Naive thymus-derived CD4-positive, alpha-beta T cell (primary cell): ENCODE results near the gene SLC52A3. TPM values are rescaled to one million over a fixed set of nuclear protein-coding genes. Genes with fewer than 3 reads are reported as not detected.
"Not testable (repeated sequence)": the region's sequence is repeated elsewhere in the genome, so short reads cannot be mapped to it uniquely, and the experiment has no call there.

ENCODE experiments used
- ATAC-seq: fragments of 150-1000 bp; cut with Tn5 transposase; 2 replicates; pipeline ENCODE4 v1.10.0; 2021; ENCODE audit warnings: mild to moderate bottlenecking, moderate library complexity
- CTCF ChIA-PET: fragments of 350-600 bp; sonication (Branson Sonifier 250); formaldehyde crosslinking; loops from one replicate; lab custom pipeline; 2021; ENCODE audit warnings: antibody characterized with exemption; lab: Charles Lee
- POLR2A ChIA-PET: fragments of 350-600 bp; sonication (Branson Sonifier 250); formaldehyde crosslinking; loops from one replicate; lab custom pipeline; 2021; ENCODE audit warnings: antibody characterized with exemption, inconsistent platforms; lab: Charles Lee
- DNase-seq, 9 donors: peaks; one replicate each; pipeline versions ENCODE4 v3.0.0 to v3.0.0-alpha.2; 2020 to 2022; ENCODE audit warnings: mixed read lengths in 1 of 9
- H3K27ac ChIP-seq: one replicate; pipeline ENCODE4 v1.7.0; 2013; ENCODE audit warnings: mild to moderate bottlenecking, low read depth, low read length, moderate library complexity
- H3K27me3 ChIP-seq, 2 donors: one replicate each; pipeline ENCODE4 v1.7.0; 2013; ENCODE audit warnings: low read length in 2 of 2, mild to moderate bottlenecking in 2 of 2, moderate library complexity in 2 of 2; ENCODE audit not compliant: control insufficient read depth in 2 of 2, insufficient read depth in 2 of 2
- H3K36me3 ChIP-seq, 3 experiments: 1 replicate in 2 of 3; 2 replicates in 1 of 3; pipeline ENCODE4 v1.7.0; 2013; ENCODE audit warnings: low read length in 3 of 3, mild to moderate bottlenecking in 3 of 3, moderate library complexity in 1 of 3; ENCODE audit not compliant: insufficient read depth in 3 of 3, control insufficient read depth in 2 of 3
- H3K4me1 ChIP-seq, 2 donors: one replicate each; pipeline ENCODE4 v1.7.0; 2013; ENCODE audit warnings: low read length in 2 of 2, mild to moderate bottlenecking in 2 of 2, moderate library complexity in 1 of 2; ENCODE audit not compliant: control insufficient read depth in 2 of 2, insufficient read depth in 2 of 2
- H3K4me3 ChIP-seq: 2 replicates; pipeline ENCODE4 v1.7.0; 2013; ENCODE audit warnings: mild to moderate bottlenecking, low read length
- H3K9me3 ChIP-seq, 3 experiments: 1 replicate in 2 of 3; 2 replicates in 1 of 3; pipeline ENCODE4 v1.7.0; 2013; ENCODE audit warnings: low read length in 3 of 3; ENCODE audit not compliant: control insufficient read depth in 2 of 3
- H3K27ac Mint-ChIP-seq, 9 donors: one replicate each; pipeline ENCODE4 v1.8.0; 2020 to 2022; ENCODE audit warnings: mixed read lengths in 9 of 9, mild to moderate bottlenecking in 8 of 9, moderate library complexity in 5 of 9, inconsistent platforms in 2 of 9
- H3K27me3 Mint-ChIP-seq, 5 donors: one replicate each; pipeline ENCODE4 v1.8.0; 2021 to 2022; ENCODE audit warnings: mixed read lengths in 5 of 5, mild to moderate bottlenecking in 1 of 5
- H3K36me3 Mint-ChIP-seq, 5 donors: one replicate each; pipeline ENCODE4 v1.8.0; 2020 to 2022; ENCODE audit warnings: mixed read lengths in 5 of 5, mild to moderate bottlenecking in 3 of 5, inconsistent platforms in 1 of 5
- H3K4me1 Mint-ChIP-seq, 7 donors: one replicate each; pipeline ENCODE4 v1.8.0; 2020 to 2022; ENCODE audit warnings: mixed read lengths in 7 of 7, mild to moderate bottlenecking in 3 of 7, inconsistent platforms in 1 of 7
- H3K4me3 Mint-ChIP-seq, 10 donors: one replicate each; pipeline ENCODE4 v1.8.0; 2020 to 2022; ENCODE audit warnings: mild to moderate bottlenecking in 10 of 10, mixed read lengths in 10 of 10, moderate library complexity in 6 of 10, inconsistent platforms in 2 of 10
- H3K9me3 Mint-ChIP-seq, 11 donors: one replicate each; pipeline ENCODE4 v1.8.0; 2020 to 2022; ENCODE audit warnings: mixed read lengths in 11 of 11, mild to moderate bottlenecking in 4 of 11, inconsistent platforms in 1 of 11, moderate library complexity in 1 of 11
- intact Hi-C, 2 donors: fragments of 100-400 bp; cut with micrococcal nuclease; formaldehyde crosslinking; loops; one replicate each; pipeline ENCODE4 v1.15.1; 2023
- polyA plus RNA-seq, 2 donors: library from polyadenylated mRNA; unstranded; fragments of 300-500 nt; fragmentation: Illumina TruSeq; gene quantifications; one replicate each; pipeline ENCODE4 v1.2.3, GENCODE V29; 2021
- total RNA-seq, 6 experiments: library from RNA in 5 of 6; stranded (reverse) in 5 of 6; gene quantifications; 1 replicate in 5 of 6; 2 replicates in 1 of 6; pipeline ENCODE4 v1.2.3 and lab custom pipeline; 2021 to 2026

The SLC52A3 gene
- not detected for total RNA-seq
- polyA plus RNA-seq = not detected
- total RNA-seq (lab: John Stamatoyannopoulos, UW) = not detected

- Histone ChIP-seq H3K4me1 (no peaks in the 10 kb centered on the region), H3K27ac (no peak within 1 kb of the TSS), H3K27me3 (no peaks in the 10 kb centered on the region), H3K36me3 (no peaks in the 10 kb centered on the region), H3K9me3 (no peaks in the 10 kb centered on the region), H3K4me3 (no peak within 1 kb of the TSS)
- DNase-seq (no peak), ATAC-seq (no peak)
- peaks cover 0 to 2% (median 0%) of the 10 kb centered on the region in 11 donors for H3K9me3 Mint-ChIP-seq
- intact Hi-C loops = no loop called here
- H3K4me3 Mint-ChIP-seq = no peak within 1 kb of the TSS
- H3K36me3 Mint-ChIP-seq = no peaks in the 10 kb centered on the region
- ChIA-PET POLR2A (no interaction called here), CTCF (no interaction called here)
- H3K4me1 Mint-ChIP-seq = peaks cover 0 to 3% (median 0%) of the 10 kb centered on the region in 7 donors
- peaks cover 3 to 22% (median 10%) of the 10 kb centered on the region in 5 donors for H3K27me3 Mint-ChIP-seq
- H3K27ac Mint-ChIP-seq = no peak within 1 kb of the TSS
These were observed at the start of gene SLC52A3 for GRCh38 chr20:768426-768978. Gene SLC52A3, minus strand, starts transcription at chr20:768500. Its CDS starts 2,726 bp downstream, at chr20:765774.

DNA sequence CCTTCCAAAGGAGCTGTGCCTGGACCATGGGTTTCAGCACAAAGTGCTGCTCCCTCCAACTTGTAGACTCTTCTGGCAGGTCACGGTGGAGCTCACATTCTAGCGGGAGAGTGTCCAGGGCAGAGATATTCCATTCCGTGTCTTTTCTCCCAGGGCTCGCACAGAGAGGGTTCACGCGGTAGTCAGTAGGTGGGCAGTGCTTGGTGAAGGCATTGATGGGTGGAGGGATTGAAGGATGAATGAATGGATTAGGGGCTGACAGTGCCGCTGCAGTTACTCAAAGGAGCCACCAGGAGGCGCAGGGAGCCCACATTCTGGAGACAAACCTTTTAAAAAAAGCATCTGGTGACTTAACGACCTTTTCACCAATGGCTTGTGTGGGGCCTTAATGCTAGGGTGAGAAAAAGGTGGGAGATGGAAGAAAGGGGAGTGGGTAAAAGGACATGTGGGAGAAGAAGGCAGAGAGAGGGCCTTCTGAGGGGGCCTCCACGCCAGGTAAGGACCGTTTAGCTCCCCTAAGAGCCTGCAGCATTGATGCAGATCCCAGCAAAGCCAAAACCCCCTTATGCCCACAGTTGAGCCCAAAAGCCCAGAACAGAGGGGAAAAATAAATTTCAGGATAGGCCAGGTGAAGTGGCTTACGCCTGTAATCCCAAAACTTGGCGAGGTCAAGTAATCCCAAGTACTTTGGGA, 47.8 kb upstream of the SLC52A3 start:
- Mint-ChIP-seq H3K36me3 (no peaks in the 10 kb centered on the region), H3K27me3 (peaks cover 9 to 27% (median 14%) of the 10 kb centered on the region in 5 donors)
- POLR2A ChIA-PET = interaction anchor here (0.6 to 1.3 kb wide), 3 partner anchors 140 to 408 kb away, joined by 3 to 4 read pairs (median 4); no protein-coding TSS in a partner anchor

GRCh38 chr20:815226-815625, 46.9 kb upstream of the SLC52A3 start:
- Histone ChIP-seq H3K4me3 (no peak overlapping the region), H3K27ac (no peak overlapping the region), H3K27me3 (no peaks in the 10 kb centered on the region), H3K9me3 (no peaks in the 10 kb centered on the region), H3K4me1 (no peaks in the 10 kb centered on the region), H3K36me3 (no peaks in the 10 kb centered on the region)
- POLR2A ChIA-PET = interaction anchor here (0.6 to 1.3 kb wide), 2 partner anchors 140 to 408 kb away, joined by 4 read pairs; no protein-coding TSS in a partner anchor
- CTCF ChIA-PET = interaction anchor here (0.7 to 8.3 kb wide), 3 partner anchors 141 to 398 kb away, joined by 3 to 132 read pairs (median 4); no protein-coding TSS in a partner anchor
- ATAC-seq (no peak), DNase-seq (no peak)
- no peaks in the 10 kb centered on the region for H3K36me3 Mint-ChIP-seq
- intact Hi-C loops = loop anchor here in 1 of 2 donors (5.0 kb wide), 2 partner anchors 292 to 397 kb away; no protein-coding TSS in a partner anchor
- H3K27me3 Mint-ChIP-seq = peaks cover 9 to 28% (median 23%) of the 10 kb centered on the region in 5 donors
- no peak overlapping the region for H3K4me3 Mint-ChIP-seq
- peak overlapping the region in 1 of 9 donors; percentile 45 for H3K27ac Mint-ChIP-seq
- peaks cover 0 to 3% (median 0%) of the 10 kb centered on the region in 11 donors for H3K9me3 Mint-ChIP-seq
- H3K4me1 Mint-ChIP-seq = peaks cover 2 to 8% (median 6%) of the 10 kb centered on the region in 7 donors

More for the DNA sequence above, 47.8 kb upstream of the SLC52A3 start:
- no peaks in the 10 kb centered on the region for H3K9me3 ChIP-seq
- peak; percentile 47 to 73 (median 64) for DNase-seq
- peak; percentile 69 for ATAC-seq
- H3K4me3 ChIP-seq = no peak overlapping the region
- intact Hi-C loops = loop anchor here (1.0 to 5.0 kb wide), 5 partner anchors 140 to 396 kb away; no protein-coding TSS in a partner anchor
- H3K4me1 ChIP-seq = no peaks in the 10 kb centered on the region
- H3K27ac ChIP-seq = no peak overlapping the region
- Mint-ChIP-seq H3K4me3 (no peak overlapping the region), H3K9me3 (peaks cover 0 to 3% (median 0%) of the 10 kb centered on the region in 11 donors), H3K27ac (peak overlapping the region in 4 of 9 donors; percentile 1 to 57 (median 31)), H3K4me1 (peaks cover 5 to 13% (median 9%) of the 10 kb centered on the region in 7 donors)
- CTCF ChIA-PET = interaction anchor here (0.6 to 8.3 kb wide), 6 partner anchors 17 to 397 kb away, joined by 3 to 132 read pairs (median 4); partner anchors contain the start of gene FAM110A
- no peaks in the 10 kb centered on the region for H3K36me3 ChIP-seq
- no peaks in the 10 kb centered on the region for H3K27me3 ChIP-seq

GRCh38 chr20:813390-813789, 45.1 kb upstream of the SLC52A3 start:
- H3K4me1 ChIP-seq = no peaks in the 10 kb centered on the region
- ATAC-seq (no peak), DNase-seq (no peak)
- H3K9me3 ChIP-seq = no peaks in the 10 kb centered on the region
- no peaks in the 10 kb centered on the region for H3K27me3 ChIP-seq
- intact Hi-C loops = no loop called here
- H3K27ac Mint-ChIP-seq = no peak overlapping the region
- no peaks in the 10 kb centered on the region for H3K36me3 Mint-ChIP-seq
- no peaks in the 10 kb centered on the region for H3K36me3 ChIP-seq
- peaks cover 0 to 9% (median 0%) of the 10 kb centered on the region in 11 donors for H3K9me3 Mint-ChIP-seq
- H3K27ac ChIP-seq = no peak overlapping the region
- no peak overlapping the region for H3K4me3 Mint-ChIP-seq
- peaks cover 0 to 6% (median 4%) of the 10 kb centered on the region in 7 donors for H3K4me1 Mint-ChIP-seq
- ChIA-PET CTCF (interaction anchor here (8.3 kb wide), 1 partner anchor 143 kb away, joined by 132 read pairs; no protein-coding TSS in a partner anchor), POLR2A (no interaction called here)
- peaks cover 18 to 40% (median 23%) of the 10 kb centered on the region in 5 donors for H3K27me3 Mint-ChIP-seq
- no peak overlapping the region for H3K4me3 ChIP-seq

DNA sequence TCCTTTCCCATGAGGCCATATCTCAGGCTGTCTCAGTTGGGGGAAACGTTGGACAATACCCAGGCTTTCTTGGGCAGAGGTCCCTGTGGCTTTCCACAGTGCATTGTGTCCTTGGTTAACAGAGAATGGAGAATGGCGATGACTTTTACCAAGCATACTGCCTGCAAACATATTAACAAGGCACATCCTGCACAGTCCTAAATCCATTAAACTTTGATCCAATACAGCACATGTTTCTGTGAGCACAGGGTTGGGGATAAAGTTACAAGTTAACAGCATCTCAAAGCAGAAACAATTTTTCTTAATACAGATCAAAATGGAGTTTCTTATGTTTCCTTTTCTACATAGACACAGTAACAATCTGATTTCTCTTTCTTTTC, 44.1 kb upstream of the SLC52A3 start:
- Mint-ChIP-seq H3K9me3 (peaks cover 0 to 15% (median 0%) of the 10 kb centered on the region in 11 donors), H3K27me3 (peaks cover 18 to 41% (median 23%) of the 10 kb centered on the region in 5 donors)
- H3K27ac Mint-ChIP-seq, H3K36me3 Mint-ChIP-seq, H3K4me1 ChIP-seq, H3K36me3 ChIP-seq, H3K4me3 Mint-ChIP-seq, ATAC-seq, POLR2A ChIA-PET, H3K27ac ChIP-seq, intact Hi-C loops, H3K9me3 ChIP-seq, DNase-seq, H3K27me3 ChIP-seq, H3K4me3 ChIP-seq, H3K4me1 Mint-ChIP-seq: not testable (repeated sequence)
- CTCF ChIA-PET = interaction anchor here (8.3 kb wide), 1 partner anchor 144 kb away, joined by 132 read pairs; no protein-coding TSS in a partner anchor

GRCh38 chr20:811776-812434, 43.6 kb upstream of the SLC52A3 start:
- DNase-seq, H3K4me3 ChIP-seq, H3K4me1 Mint-ChIP-seq, H3K4me1 ChIP-seq, H3K27ac ChIP-seq, H3K27me3 ChIP-seq, POLR2A ChIA-PET, CTCF ChIA-PET, H3K4me3 Mint-ChIP-seq, H3K9me3 ChIP-seq, H3K27ac Mint-ChIP-seq, ATAC-seq, H3K36me3 Mint-ChIP-seq, intact Hi-C loops, H3K36me3 ChIP-seq: not testable (repeated sequence)
- Mint-ChIP-seq H3K9me3 (peaks cover 0 to 15% (median 0%) of the 10 kb centered on the region in 11 donors), H3K27me3 (peaks cover 18 to 41% (median 23%) of the 10 kb centered on the region in 5 donors)
